Measurements from ENCODE around the gene TSFM. TPM values are rescaled to one million over a fixed set of nuclear protein-coding genes. Genes with fewer than 3 reads are reported as not detected.

Gene TSFM
- total and polyA plus RNA-seq, 4 donors: 14.6 to 60.5 (median 38.2) TPM

DNA sequence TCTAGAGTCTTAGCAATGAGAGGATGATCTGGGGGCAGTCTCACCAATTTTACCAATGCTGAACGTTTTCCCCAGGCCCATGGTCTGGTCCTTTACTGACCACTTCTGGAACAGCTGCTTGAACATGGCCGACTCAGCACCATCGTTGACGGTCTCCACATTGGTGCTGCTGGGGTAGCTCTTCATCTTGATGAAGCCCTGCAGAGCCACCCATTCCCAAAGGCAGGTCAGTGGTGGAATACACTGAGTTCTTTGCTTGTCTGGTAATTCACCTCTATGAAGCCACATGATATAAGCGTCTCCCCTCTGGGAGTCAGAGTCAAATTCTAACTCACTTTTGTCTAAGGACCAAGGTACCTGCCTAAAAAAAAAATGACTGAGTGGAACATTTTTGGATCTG is 25.8 kb downstream of the TSFM start:
- no peak for DNase-seq (ENCODE audit: low spot score)
- TF ChIP-seq, protein P1, sequence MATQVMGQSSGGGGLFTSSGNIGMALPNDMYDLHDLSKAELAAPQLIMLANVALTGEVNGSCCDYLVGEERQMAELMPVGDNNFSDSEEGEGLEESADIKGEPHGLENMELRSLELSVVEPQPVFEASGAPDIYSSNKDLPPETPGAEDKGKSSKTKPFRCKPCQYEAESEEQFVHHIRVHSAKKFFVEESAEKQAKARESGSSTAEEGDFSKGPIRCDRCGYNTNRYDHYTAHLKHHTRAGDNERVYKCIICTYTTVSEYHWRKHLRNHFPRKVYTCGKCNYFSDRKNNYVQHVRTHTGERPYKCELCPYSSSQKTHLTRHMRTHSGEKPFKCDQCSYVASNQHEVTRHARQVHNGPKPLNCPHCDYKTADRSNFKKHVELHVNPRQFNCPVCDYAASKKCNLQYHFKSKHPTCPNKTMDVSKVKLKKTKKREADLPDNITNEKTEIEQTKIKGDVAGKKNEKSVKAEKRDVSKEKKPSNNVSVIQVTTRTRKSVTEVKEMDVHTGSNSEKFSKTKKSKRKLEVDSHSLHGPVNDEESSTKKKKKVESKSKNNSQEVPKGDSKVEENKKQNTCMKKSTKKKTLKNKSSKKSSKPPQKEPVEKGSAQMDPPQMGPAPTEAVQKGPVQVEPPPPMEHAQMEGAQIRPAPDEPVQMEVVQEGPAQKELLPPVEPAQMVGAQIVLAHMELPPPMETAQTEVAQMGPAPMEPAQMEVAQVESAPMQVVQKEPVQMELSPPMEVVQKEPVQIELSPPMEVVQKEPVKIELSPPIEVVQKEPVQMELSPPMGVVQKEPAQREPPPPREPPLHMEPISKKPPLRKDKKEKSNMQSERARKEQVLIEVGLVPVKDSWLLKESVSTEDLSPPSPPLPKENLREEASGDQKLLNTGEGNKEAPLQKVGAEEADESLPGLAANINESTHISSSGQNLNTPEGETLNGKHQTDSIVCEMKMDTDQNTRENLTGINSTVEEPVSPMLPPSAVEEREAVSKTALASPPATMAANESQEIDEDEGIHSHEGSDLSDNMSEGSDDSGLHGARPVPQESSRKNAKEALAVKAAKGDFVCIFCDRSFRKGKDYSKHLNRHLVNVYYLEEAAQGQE (IDR thresholded peaks at IDR 0.05): no peak
- TF ChIP-seq NR2F2 (IDR thresholded peaks at IDR 0.05): no peak
- TF ChIP-seq RXRA (IDR thresholded peaks at IDR 0.05): no peak
- TF ChIP-seq HNF4G (IDR thresholded peaks at IDR 0.05): no peak
- no peak for TF ChIP-seq HNF4A (conservative IDR thresholded peaks at IDR 0.05)
- TF ChIP-seq JUND (IDR thresholded peaks at IDR 0.05): no peak
- TF ChIP-seq, protein P2, sequence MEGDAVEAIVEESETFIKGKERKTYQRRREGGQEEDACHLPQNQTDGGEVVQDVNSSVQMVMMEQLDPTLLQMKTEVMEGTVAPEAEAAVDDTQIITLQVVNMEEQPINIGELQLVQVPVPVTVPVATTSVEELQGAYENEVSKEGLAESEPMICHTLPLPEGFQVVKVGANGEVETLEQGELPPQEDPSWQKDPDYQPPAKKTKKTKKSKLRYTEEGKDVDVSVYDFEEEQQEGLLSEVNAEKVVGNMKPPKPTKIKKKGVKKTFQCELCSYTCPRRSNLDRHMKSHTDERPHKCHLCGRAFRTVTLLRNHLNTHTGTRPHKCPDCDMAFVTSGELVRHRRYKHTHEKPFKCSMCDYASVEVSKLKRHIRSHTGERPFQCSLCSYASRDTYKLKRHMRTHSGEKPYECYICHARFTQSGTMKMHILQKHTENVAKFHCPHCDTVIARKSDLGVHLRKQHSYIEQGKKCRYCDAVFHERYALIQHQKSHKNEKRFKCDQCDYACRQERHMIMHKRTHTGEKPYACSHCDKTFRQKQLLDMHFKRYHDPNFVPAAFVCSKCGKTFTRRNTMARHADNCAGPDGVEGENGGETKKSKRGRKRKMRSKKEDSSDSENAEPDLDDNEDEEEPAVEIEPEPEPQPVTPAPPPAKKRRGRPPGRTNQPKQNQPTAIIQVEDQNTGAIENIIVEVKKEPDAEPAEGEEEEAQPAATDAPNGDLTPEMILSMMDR (IDR thresholded peaks at IDR 0.05; ENCODE audit: low read depth, low read length, missing input control): no peak
- no peak for TF ChIP-seq RAD21 (IDR thresholded peaks at IDR 0.05)
- TF ChIP-seq GABPA (IDR thresholded peaks at IDR 0.05 in 1 of 2, conservative IDR thresholded peaks at IDR 0.05 in 1 of 2): no peak
- TF ChIP-seq FOXA2 (IDR thresholded peaks at IDR 0.05): no peak
- no peak for TF ChIP-seq FOXA1 (IDR thresholded peaks at IDR 0.05)
- TF ChIP-seq, protein P3, sequence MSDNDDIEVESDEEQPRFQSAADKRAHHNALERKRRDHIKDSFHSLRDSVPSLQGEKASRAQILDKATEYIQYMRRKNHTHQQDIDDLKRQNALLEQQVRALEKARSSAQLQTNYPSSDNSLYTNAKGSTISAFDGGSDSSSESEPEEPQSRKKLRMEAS (IDR thresholded peaks at IDR 0.05): no peak
- TF ChIP-seq, protein P4, sequence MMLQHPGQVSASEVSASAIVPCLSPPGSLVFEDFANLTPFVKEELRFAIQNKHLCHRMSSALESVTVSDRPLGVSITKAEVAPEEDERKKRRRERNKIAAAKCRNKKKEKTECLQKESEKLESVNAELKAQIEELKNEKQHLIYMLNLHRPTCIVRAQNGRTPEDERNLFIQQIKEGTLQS (IDR thresholded peaks at IDR 0.05): no peak
- TF ChIP-seq TAF1 (conservative IDR thresholded peaks at IDR 0.05): no peak
- no peak for TF ChIP-seq SP1 (IDR thresholded peaks at IDR 0.05)
- no peak for TF ChIP-seq YY1 (IDR thresholded peaks at IDR 0.05)
- WGBS: 93% methylated on average over 5 of the region's 5 CpGs
- H3K9ac ChIP-seq (ENCODE audit: low read depth in 1 of 2, low read length in 2 of 2): no peak overlapping the region
- H3K4me3 ChIP-seq (ENCODE audit: low read depth in 1 of 3, low read length in 3 of 3): no peak overlapping the region
- no peaks in the 10 kb centered on the region for H3K27me3 ChIP-seq (ENCODE audit: control insufficient read depth in 4 of 4, insufficient read depth in 4 of 4, low read length in 3 of 4)
- peaks cover 5 to 59% (median 46%) of the 10 kb centered on the region in 4 donors for H3K36me3 ChIP-seq (ENCODE audit: control insufficient read depth in 4 of 4, insufficient read depth in 3 of 4, low read depth in 1 of 4, low read length in 3 of 4)
- no peak overlapping the region for H3K27ac ChIP-seq (ENCODE audit: low read depth in 1 of 2, low read length in 2 of 2)
- no peaks in the 10 kb centered on the region for H3K4me1 ChIP-seq (ENCODE audit: control insufficient read depth in 4 of 4, insufficient read depth in 4 of 4, low read length in 3 of 4)
- H3K9me3 ChIP-seq (ENCODE audit: control insufficient read depth in 4 of 4, low read length in 3 of 4): no peaks in the 10 kb centered on the region

DNA sequence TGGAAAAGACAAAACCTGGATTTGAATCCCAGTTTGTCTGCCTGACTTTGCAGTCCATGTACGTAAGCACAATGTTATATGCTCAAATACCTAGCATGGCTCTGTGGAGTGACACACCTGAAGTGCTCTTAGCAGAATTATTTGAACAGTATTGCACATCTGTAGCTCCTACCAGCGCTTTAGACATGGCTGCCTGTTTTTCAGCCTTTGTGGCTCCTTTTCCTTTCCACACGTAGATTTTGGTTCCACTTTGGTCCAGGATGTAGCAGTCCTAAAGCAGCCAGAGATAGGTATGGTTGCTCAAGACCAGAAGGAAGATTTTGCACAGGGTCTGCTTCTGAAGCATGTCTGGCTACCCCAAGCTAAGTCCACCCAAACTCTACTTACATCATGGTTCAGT is 26.8 kb downstream of the TSFM start:
- DNase-seq (ENCODE audit: low spot score): no peak
- 95% methylated on average over 3 of the region's 3 CpGs for WGBS
- H3K27ac ChIP-seq (ENCODE audit: low read depth in 1 of 2, low read length in 2 of 2): no peak overlapping the region
- no peak for TF ChIP-seq SP1 (IDR thresholded peaks at IDR 0.05)
- TF ChIP-seq, protein P4 (IDR thresholded peaks at IDR 0.05): no peak
- TF ChIP-seq JUND (IDR thresholded peaks at IDR 0.05): no peak
- H3K9ac ChIP-seq (ENCODE audit: low read depth in 1 of 2, low read length in 2 of 2): no peak overlapping the region
- peaks cover 5 to 59% (median 46%) of the 10 kb centered on the region in 4 donors for H3K36me3 ChIP-seq (ENCODE audit: control insufficient read depth in 4 of 4, insufficient read depth in 3 of 4, low read depth in 1 of 4, low read length in 3 of 4)
- H3K9me3 ChIP-seq (ENCODE audit: control insufficient read depth in 4 of 4, low read length in 3 of 4): no peaks in the 10 kb centered on the region
- no peak overlapping the region for H3K4me3 ChIP-seq (ENCODE audit: low read depth in 1 of 3, low read length in 3 of 3)
- H3K4me1 ChIP-seq (ENCODE audit: control insufficient read depth in 4 of 4, insufficient read depth in 4 of 4, low read length in 3 of 4): peaks cover 0 to 3% (median under 1%) of the 10 kb centered on the region in 4 donors
- H3K27me3 ChIP-seq (ENCODE audit: control insufficient read depth in 4 of 4, insufficient read depth in 4 of 4, low read length in 3 of 4): no peaks in the 10 kb centered on the region

All from liver (tissue), 9 donors.